Tibial artery (tissue), 4 donors: ENCODE measurements around the gene DEFB132.
A peak's percentile ranks its signal among the peaks of the same experiment; 100 is the strongest.

Experiments used
- DNase-seq, 2 donors: peaks; one replicate each; pipeline ENCODE4 v3.0.0-alpha.2; 2019
- H3K27ac ChIP-seq, 2 donors: fragments of 200-600 bp; sonication (generic) in 1 of 2; 1 replicate in 1 of 2; 2 replicates in 1 of 2; pipeline ENCODE4 v1.5.1; 2018 to 2019; ENCODE audit warnings: mild to moderate bottlenecking in 1 of 2
- H3K27me3 ChIP-seq, 2 donors: fragments of 200-600 bp; sonication (generic) in 1 of 2; one replicate each; pipeline versions ENCODE4 v1.5.1 to v1.6.0; 2016 to 2019
- H3K36me3 ChIP-seq, 3 donors: fragments of 200-600 bp; sonication (generic) in 2 of 3; one replicate each; pipeline ENCODE4 v1.5.1; 2016 to 2019; ENCODE audit warnings: mild to moderate bottlenecking in 2 of 3
- H3K4me1 ChIP-seq, 4 donors: fragments of 200-600 bp; sonication (generic) in 2 of 4; 1 replicate in 3 of 4; 2 replicates in 1 of 4; pipeline ENCODE4 v1.5.1; 2016 to 2019
- H3K4me3 ChIP-seq, 2 donors: fragments of 200-600 bp; sonication (generic) in 1 of 2; 1 replicate in 1 of 2; 2 replicates in 1 of 2; pipeline ENCODE4 v1.5.1; 2018 to 2019; ENCODE audit warnings: mild to moderate bottlenecking in 2 of 2
- H3K9me3 ChIP-seq, 3 donors: fragments of 200-600 bp; sonication (generic) in 1 of 3; one replicate each; pipeline ENCODE4 v1.5.1; 2016 to 2019
- CTCF ChIP-seq, 2 experiments: fragments of 200-600 bp in 1 of 2; fragments of 450-650 bp in 1 of 2; IDR thresholded peaks; one replicate each; pipeline ENCODE4 v1.5.1; 2017 to 2019; ENCODE audit warnings: antibody characterized with exemption in 2 of 2, mild to moderate bottlenecking in 1 of 2, moderate library complexity in 1 of 2
- intact Hi-C: fragments of 100-400 bp; cut with DNase I; formaldehyde crosslinking; loops from one replicate; pipeline ENCODE4 v1.15.0; 2023; ENCODE audit warnings: low total_unique reads

DEFB132 gene

DNA sequence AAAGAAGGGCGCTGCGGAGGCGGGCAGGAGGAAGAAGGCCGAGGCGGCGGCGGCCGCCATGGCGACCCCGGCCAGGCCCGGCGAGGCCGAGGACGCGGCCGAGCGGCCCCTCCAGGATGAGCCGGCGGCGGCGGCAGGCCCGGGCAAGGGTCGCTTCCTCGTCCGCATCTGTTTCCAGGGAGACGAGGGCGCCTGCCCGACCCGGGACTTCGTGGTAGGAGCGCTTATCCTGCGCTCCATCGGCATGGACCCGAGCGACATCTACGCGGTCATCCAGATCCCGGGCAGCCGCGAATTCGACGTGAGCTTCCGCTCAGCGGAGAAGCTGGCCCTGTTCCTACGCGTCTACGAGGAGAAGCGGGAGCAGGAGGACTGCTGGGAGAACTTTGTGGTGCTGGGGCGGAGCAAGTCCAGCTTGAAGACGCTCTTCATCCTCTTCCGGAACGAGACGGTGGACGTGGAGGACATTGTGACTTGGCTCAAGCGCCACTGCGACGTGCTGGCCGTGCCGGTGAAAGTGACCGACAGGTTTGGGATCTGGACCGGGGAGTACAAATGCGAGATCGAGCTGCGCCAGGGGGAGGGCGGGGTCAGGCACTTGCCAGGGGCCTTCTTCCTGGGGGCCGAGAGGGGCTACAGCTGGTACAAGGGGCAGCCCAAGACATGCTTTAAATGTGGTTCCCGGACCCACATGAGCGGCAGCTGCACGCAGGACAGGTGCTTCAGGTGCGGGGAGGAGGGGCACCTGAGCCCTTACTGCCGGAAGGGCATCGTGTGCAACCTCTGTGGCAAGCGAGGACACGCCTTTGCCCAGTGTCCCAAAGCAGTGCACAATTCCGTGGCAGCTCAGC, 40.6 kb downstream of the DEFB132 start:
- peak; percentile 66 to 84 for DNase-seq

GRCh38 chr20:298776-299391, 41.4 kb downstream of the DEFB132 start:
- intact Hi-C loops, result no loop called here
- no peak for DNase-seq
- Histone ChIP-seq H3K9me3 (no peaks in the 10 kb centered on the region), H3K4me1 (peaks cover 0 to 40% (median 30%) of the 10 kb centered on the region in 4 donors), H3K36me3 (peaks cover 0 to 10% (median 0%) of the 10 kb centered on the region in 3 donors), H3K27me3 (no peaks in the 10 kb centered on the region), H3K27ac (peak overlapping the region; percentile 97 to 100), H3K4me3 (peak overlapping the region; percentile 88 to 92)
- TF ChIP-seq CTCF (IDR thresholded peaks at IDR 0.05), result no peak

More for the DNA sequence above, 40.6 kb downstream of the DEFB132 start:
- Histone ChIP-seq H3K4me3 (peak overlapping the region; percentile 88 to 92), H3K9me3 (no peaks in the 10 kb centered on the region), H3K4me1 (peaks cover 0 to 40% (median 30%) of the 10 kb centered on the region in 4 donors), H3K27ac (peak overlapping the region; percentile 97 to 100), H3K36me3 (peaks cover 0 to 10% (median 0%) of the 10 kb centered on the region in 3 donors), H3K27me3 (no peaks in the 10 kb centered on the region)
- no peak for TF ChIP-seq CTCF (IDR thresholded peaks at IDR 0.05)
- intact Hi-C loops, result loop anchor here (2.0 kb wide), 1 partner anchor 27 kb away; the partner anchor contains the start of gene SOX12

GRCh38 chr20:300345-300990, 42.9 kb downstream of the DEFB132 start:
- TF ChIP-seq CTCF (IDR thresholded peaks at IDR 0.05), result no peak
- H3K4me1 ChIP-seq, result peaks cover 0 to 40% (median 30%) of the 10 kb centered on the region in 4 donors

DNA sequence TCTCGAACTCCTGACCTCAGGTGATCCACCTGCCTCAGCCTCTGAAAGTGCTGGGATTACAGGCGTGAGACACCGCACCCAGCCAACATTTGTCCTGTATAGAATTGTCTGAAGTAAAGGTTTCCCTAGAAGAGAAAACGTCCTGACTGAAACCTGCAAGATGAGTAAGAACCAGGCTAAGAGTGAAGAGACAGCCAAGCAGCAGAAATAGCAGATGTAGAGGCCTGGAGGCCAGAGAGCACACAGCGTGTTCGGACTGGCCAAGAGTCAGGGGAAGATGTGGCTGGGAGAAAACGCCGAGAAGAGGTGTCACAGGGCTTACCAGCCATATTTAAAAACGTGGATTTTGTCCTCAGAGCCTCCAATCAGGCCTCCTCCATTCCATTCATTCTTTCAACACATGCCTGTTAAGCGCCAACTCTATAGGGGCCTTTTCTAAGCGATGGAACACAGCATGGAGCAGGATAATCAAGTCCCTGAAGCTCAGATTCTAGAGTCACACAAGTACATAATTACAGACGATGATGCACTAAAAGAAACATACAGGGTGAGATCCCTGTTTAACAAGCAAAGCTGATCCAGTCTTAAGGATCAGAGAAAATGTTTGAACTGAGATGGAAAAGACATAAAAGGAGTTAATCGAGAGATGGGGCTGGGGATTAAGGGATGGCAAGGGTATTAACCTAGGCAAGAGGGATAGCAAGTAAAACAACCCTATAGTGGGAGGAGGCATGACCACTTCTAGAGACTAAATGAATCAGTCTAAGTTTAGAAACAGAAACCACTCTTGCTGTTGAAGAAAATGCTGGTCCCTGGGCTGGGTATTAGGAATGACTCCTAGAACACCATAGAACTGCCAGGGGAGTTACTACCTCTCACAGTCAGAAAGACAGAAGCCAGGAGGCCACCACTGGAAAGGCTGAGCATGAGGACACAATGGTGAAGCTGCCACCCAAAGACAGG, 44.6 kb downstream of the DEFB132 start:
- H3K27ac ChIP-seq, result no peak overlapping the region
- H3K27me3 ChIP-seq, result no peaks in the 10 kb centered on the region
- H3K9me3 ChIP-seq, result no peaks in the 10 kb centered on the region
- intact Hi-C loops, result no loop called here
- peaks cover 0 to 32% (median 23%) of the 10 kb centered on the region in 4 donors for H3K4me1 ChIP-seq
- no peak for TF ChIP-seq CTCF (IDR thresholded peaks at IDR 0.05)
- H3K36me3 ChIP-seq, result peaks cover 0 to 10% (median 0%) of the 10 kb centered on the region in 3 donors
- H3K4me3 ChIP-seq, result no peak overlapping the region
- no peak for DNase-seq

More at GRCh38 chr20:300345-300990, 42.9 kb downstream of the DEFB132 start:
- Histone ChIP-seq H3K27ac (peak overlapping the region in 1 of 2 donors; percentile 1), H3K9me3 (no peaks in the 10 kb centered on the region), H3K27me3 (no peaks in the 10 kb centered on the region), H3K36me3 (peaks cover 0 to 10% (median 0%) of the 10 kb centered on the region in 3 donors), H3K4me3 (peak overlapping the region in 1 of 2 donors; percentile 92)
- DNase-seq, result no peak
- intact Hi-C loops, result no loop called here
